ENCODE results near the gene LTA. TPM values are rescaled to one million over a fixed set of nuclear protein-coding genes. Genes with fewer than 3 reads are reported as not detected.

LTA gene
- polyA plus RNA-seq, 3 donors = 0.26 to 0.28 TPM; not detected in 1

DNA sequence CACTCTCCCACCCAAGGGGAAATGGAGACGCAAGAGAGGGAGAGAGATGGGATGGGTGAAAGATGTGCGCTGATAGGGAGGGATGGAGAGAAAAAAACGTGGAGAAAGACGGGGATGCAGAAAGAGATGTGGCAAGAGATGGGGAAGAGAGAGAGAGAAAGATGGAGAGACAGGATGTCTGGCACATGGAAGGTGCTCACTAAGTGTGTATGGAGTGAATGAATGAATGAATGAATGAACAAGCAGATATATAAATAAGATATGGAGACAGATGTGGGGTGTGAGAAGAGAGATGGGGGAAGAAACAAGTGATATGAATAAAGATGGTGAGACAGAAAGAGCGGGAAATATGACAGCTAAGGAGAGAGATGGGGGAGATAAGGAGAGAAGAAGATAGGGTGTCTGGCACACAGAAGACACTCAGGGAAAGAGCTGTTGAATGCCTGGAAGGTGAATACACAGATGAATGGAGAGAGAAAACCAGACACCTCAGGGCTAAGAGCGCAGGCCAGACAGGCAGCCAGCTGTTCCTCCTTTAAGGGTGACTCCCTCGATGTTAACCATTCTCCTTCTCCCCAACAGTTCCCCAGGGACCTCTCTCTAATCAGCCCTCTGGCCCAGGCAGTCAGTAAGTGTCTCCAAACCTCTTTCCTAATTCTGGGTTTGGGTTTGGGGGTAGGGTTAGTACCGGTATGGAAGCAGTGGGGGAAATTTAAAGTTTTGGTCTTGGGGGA lies 4.0 kb downstream of the LTA start:
- intact Hi-C loops (cut with micrococcal nuclease) = no loop called here
- H3K27ac Mint-ChIP-seq = peak overlapping the region; percentile 91 to 98 (median 94)
- peak in 1 of 3 donors; percentile 17 for DNase-seq

DNA sequence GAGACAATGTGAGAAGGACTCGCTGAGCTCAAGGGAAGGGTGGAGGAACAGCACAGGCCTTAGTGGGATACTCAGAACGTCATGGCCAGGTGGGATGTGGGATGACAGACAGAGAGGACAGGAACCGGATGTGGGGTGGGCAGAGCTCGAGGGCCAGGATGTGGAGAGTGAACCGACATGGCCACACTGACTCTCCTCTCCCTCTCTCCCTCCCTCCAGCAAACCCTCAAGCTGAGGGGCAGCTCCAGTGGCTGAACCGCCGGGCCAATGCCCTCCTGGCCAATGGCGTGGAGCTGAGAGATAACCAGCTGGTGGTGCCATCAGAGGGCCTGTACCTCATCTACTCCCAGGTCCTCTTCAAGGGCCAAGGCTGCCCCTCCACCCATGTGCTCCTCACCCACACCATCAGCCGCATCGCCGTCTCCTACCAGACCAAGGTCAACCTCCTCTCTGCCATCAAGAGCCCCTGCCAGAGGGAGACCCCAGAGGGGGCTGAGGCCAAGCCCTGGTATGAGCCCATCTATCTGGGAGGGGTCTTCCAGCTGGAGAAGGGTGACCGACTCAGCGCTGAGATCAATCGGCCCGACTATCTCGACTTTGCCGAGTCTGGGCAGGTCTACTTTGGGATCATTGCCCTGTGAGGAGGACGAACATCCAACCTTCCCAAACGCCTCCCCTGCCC lies 4.9 kb downstream of the LTA start:
- Histone ChIP-seq H3K9ac (ENCODE audit: insufficient read depth, low read length, poor library complexity, severe bottlenecking) (peak overlapping the region; percentile 75), H3K4me3 (replicated peaks in 1 of 3; ENCODE audit: low read depth in 2 of 3, low read length in 3 of 3) (peak overlapping the region; percentile 71 to 97 (median 90)), H3K4me1 (ENCODE audit: control insufficient read depth in 1 of 2, insufficient read depth in 2 of 2, low read length in 2 of 2) (peaks cover 58 to 75% of the 10 kb centered on the region in 2 donors), H3K27ac (ENCODE audit: low read depth in 1 of 2, low read length in 2 of 2) (peak overlapping the region in 1 of 2 donors; percentile 88), H4K20me1 (ENCODE audit: insufficient read depth, low read length) (peaks cover 39% of the 10 kb centered on the region), H3K4me2 (replicated peaks; ENCODE audit: extremely low read depth, low read length, poor library complexity, severe bottlenecking) (peak overlapping the region; percentile 98), H2AFZ (ENCODE audit: insufficient read depth, low read depth, low read length, poor library complexity, severe bottlenecking) (no peak overlapping the region), H3K27me3 (ENCODE audit: control insufficient read depth in 2 of 2, insufficient read depth in 2 of 2, low read length in 2 of 2) (no peaks in the 10 kb centered on the region), H3K79me2 (ENCODE audit: insufficient read depth, low read length) (peaks cover 49% of the 10 kb centered on the region), H3K36me3 (replicated peaks in 1 of 2; ENCODE audit: control insufficient read depth in 1 of 2, insufficient read depth in 2 of 2, low read length in 2 of 2) (peaks cover 18 to 25% of the 10 kb centered on the region in 2 donors), H3K9me3 (replicated peaks in 1 of 2; ENCODE audit: control insufficient read depth in 1 of 2, insufficient read depth in 1 of 2, low read length in 2 of 2) (no peaks in the 10 kb centered on the region)
- Mint-ChIP-seq H3K4me1 (peaks cover 80% of the 10 kb centered on the region), H3K27ac (peak overlapping the region in 4 of 7 donors; percentile 9 to 98 (median 56)), H3K36me3 (peaks cover 31 to 32% of the 10 kb centered on the region in 2 donors), H3K4me3 (peak overlapping the region; percentile 94 to 99), H3K27me3 (ENCODE audit: low read depth in 3 of 3) (peaks cover 1 to 7% (median 4%) of the 10 kb centered on the region in 3 donors), H3K9me3 (peaks cover 0 to 3% (median 0%) of the 10 kb centered on the region in 7 donors)
- TF ChIP-seq, protein P1, sequence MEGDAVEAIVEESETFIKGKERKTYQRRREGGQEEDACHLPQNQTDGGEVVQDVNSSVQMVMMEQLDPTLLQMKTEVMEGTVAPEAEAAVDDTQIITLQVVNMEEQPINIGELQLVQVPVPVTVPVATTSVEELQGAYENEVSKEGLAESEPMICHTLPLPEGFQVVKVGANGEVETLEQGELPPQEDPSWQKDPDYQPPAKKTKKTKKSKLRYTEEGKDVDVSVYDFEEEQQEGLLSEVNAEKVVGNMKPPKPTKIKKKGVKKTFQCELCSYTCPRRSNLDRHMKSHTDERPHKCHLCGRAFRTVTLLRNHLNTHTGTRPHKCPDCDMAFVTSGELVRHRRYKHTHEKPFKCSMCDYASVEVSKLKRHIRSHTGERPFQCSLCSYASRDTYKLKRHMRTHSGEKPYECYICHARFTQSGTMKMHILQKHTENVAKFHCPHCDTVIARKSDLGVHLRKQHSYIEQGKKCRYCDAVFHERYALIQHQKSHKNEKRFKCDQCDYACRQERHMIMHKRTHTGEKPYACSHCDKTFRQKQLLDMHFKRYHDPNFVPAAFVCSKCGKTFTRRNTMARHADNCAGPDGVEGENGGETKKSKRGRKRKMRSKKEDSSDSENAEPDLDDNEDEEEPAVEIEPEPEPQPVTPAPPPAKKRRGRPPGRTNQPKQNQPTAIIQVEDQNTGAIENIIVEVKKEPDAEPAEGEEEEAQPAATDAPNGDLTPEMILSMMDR (IDR thresholded peaks at IDR 0.05) = no peak
- no peak for DNase-seq
- 98% methylated on average over 15 of the region's 19 CpGs for WGBS (ENCODE audit: insufficient coverage)
- intact Hi-C loops (cut with micrococcal nuclease) = no loop called here

More for the DNA sequence above, 4.0 kb downstream of the LTA start:
- Mint-ChIP-seq H3K27me3 (ENCODE audit: low read depth in 3 of 3) (peaks cover 1 to 7% (median 4%) of the 10 kb centered on the region in 3 donors), H3K4me3 (peak overlapping the region; percentile 94 to 99), H3K36me3 (peaks cover 31 to 36% of the 10 kb centered on the region in 2 donors), H3K9me3 (peaks cover 0 to 3% (median 0%) of the 10 kb centered on the region in 7 donors), H3K4me1 (peaks cover 74% of the 10 kb centered on the region)
- Histone ChIP-seq H3K4me1 (ENCODE audit: control insufficient read depth in 1 of 2, insufficient read depth in 2 of 2, low read length in 2 of 2) (peaks cover 51 to 68% of the 10 kb centered on the region in 2 donors), H3K27ac (ENCODE audit: low read depth in 1 of 2, low read length in 2 of 2) (peak overlapping the region; percentile 71 to 88), H3K27me3 (ENCODE audit: control insufficient read depth in 2 of 2, insufficient read depth in 2 of 2, low read length in 2 of 2) (no peaks in the 10 kb centered on the region), H4K20me1 (ENCODE audit: insufficient read depth, low read length) (peaks cover 39% of the 10 kb centered on the region), H3K36me3 (replicated peaks in 1 of 2; ENCODE audit: control insufficient read depth in 1 of 2, insufficient read depth in 2 of 2, low read length in 2 of 2) (peaks cover 18 to 25% of the 10 kb centered on the region in 2 donors), H3K79me2 (ENCODE audit: insufficient read depth, low read length) (peaks cover 39% of the 10 kb centered on the region), H2AFZ (ENCODE audit: insufficient read depth, low read depth, low read length, poor library complexity, severe bottlenecking) (peak overlapping the region; percentile 63), H3K4me3 (replicated peaks in 1 of 3; ENCODE audit: low read depth in 2 of 3, low read length in 3 of 3) (peak overlapping the region; percentile 71 to 97 (median 90)), H3K9me3 (replicated peaks in 1 of 2; ENCODE audit: control insufficient read depth in 1 of 2, insufficient read depth in 1 of 2, low read length in 2 of 2) (no peaks in the 10 kb centered on the region), H3K4me2 (replicated peaks; ENCODE audit: extremely low read depth, low read length, poor library complexity, severe bottlenecking) (peak overlapping the region; percentile 98), H3K9ac (ENCODE audit: insufficient read depth, low read length, poor library complexity, severe bottlenecking) (peak overlapping the region; percentile 75)
- TF ChIP-seq, protein P1 (IDR thresholded peaks at IDR 0.05) = no peak
- WGBS (ENCODE audit: insufficient coverage) = 56% methylated on average over 4 of the region's 8 CpGs
